AG04449 (cell line): Measurements from ENCODE around the gene PNKD.

Experiments used
- CTCF ChIA-PET: fragments of 350-600 bp; formaldehyde crosslinking; extraction: SDS; loops from one replicate; lab custom pipeline; 2021; ENCODE audit warnings: antibody characterized with exemption; lab: Yijun Ruan, JAX
- POLR2A ChIA-PET: fragments of 400-600, 350-600 bp; formaldehyde crosslinking; extraction: SDS; loops from one replicate; lab custom pipeline; 2020; ENCODE audit warnings: antibody characterized with exemption, inconsistent platforms; lab: Yijun Ruan, JAX
- DNase-seq: peaks from one replicate; pipeline ENCODE4 v3.0.0-alpha.2; 2010; ENCODE audit warnings: low read depth, low spot score
- H3K4me3 ChIP-seq: 2 replicates; pipeline ENCODE4 v1.5.1; 2011; ENCODE audit warnings: low read depth, mild to moderate bottlenecking, control low read depth, low read length
- TF ChIP-seq, protein P1 (sequence below): IDR thresholded peaks from one replicate; pipeline ENCODE4 v1.5.1; 2011; ENCODE audit warnings: mild to moderate bottlenecking, moderate library complexity, low read length, control low read depth, inconsistent platforms; ENCODE audit not compliant: insufficient read depth; ENCODE audit errors: missing control alignments

The PNKD gene

DNA sequence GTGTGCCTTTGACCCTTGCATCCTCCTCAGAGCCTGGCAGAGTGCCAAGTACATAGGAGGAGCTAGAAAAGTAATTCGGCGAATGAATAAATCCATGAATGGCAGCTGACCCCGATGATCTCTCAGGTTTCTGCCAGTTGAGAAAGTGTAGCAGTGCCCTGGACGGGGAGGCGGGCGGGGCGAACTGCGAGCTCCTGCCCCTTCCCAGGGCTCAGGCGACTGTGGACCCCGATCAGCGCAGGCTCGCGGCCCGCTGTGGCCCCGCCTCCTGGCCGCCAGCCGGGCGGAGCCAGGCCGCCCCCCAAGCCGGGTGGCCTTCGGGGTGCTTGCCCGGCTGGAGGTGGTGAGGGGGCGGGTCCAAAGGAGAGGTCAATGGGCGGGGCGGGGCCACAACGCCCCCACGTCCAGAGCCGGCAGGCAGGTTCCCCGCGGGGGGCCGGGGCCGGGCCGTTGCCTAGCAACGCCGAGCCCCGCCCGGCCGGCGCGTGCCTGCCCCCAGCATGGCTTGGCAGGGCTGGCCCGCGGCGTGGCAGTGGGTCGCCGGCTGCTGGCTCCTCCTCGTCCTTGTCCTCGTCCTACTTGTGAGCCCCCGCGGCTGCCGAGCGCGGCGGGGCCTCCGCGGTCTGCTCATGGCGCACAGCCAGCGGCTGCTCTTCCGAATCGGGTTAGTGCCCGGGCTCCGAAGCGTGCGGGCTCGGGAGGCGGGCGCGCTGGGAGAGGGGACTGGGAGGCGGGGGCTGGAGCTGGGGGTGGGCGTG is 52.6 kb downstream of the PNKD start:
- CTCF ChIA-PET, result interaction anchor here (0.9 to 4.5 kb wide), 6 partner anchors 16 to 34 kb away, joined by 3 to 22 read pairs (median 6); partner anchors contain the start of genes CATIP and TMBIM1
- TF ChIP-seq, protein P1, sequence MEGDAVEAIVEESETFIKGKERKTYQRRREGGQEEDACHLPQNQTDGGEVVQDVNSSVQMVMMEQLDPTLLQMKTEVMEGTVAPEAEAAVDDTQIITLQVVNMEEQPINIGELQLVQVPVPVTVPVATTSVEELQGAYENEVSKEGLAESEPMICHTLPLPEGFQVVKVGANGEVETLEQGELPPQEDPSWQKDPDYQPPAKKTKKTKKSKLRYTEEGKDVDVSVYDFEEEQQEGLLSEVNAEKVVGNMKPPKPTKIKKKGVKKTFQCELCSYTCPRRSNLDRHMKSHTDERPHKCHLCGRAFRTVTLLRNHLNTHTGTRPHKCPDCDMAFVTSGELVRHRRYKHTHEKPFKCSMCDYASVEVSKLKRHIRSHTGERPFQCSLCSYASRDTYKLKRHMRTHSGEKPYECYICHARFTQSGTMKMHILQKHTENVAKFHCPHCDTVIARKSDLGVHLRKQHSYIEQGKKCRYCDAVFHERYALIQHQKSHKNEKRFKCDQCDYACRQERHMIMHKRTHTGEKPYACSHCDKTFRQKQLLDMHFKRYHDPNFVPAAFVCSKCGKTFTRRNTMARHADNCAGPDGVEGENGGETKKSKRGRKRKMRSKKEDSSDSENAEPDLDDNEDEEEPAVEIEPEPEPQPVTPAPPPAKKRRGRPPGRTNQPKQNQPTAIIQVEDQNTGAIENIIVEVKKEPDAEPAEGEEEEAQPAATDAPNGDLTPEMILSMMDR, result no peak
- POLR2A ChIA-PET, result interaction anchor here (0.9 kb wide), 1 partner anchor 48 kb away, joined by 3 read pairs; no protein-coding TSS in a partner anchor

GRCh38 chr2:218323526-218324472 is 53.5 kb downstream of the PNKD start:
- no peak for DNase-seq
- POLR2A ChIA-PET, result no interaction called here
- TF ChIP-seq, protein P1, result no peak
- peak overlapping the region; percentile 65 for H3K4me3 ChIP-seq
- CTCF ChIA-PET, result interaction anchor here (1.3 to 4.5 kb wide), 4 partner anchors 17 to 33 kb away, joined by 4 to 22 read pairs (median 14); partner anchors contain the start of gene CATIP

More for the DNA sequence above, 52.6 kb downstream of the PNKD start:
- H3K4me3 ChIP-seq, result peak overlapping the region; percentile 65
- DNase-seq, result no peak

- H3K4me3 ChIP-seq, result no peak overlapping the region
- TF ChIP-seq, protein P1, result no peak
- ChIA-PET POLR2A (no interaction called here), CTCF (interaction anchor here (1.3 to 4.5 kb wide), 4 partner anchors 11 to 36 kb away, joined by 3 to 22 read pairs (median 7); partner anchors contain the start of gene CATIP)
- no peak for DNase-seq
These were observed 55.3 kb downstream of the PNKD start for GRCh38 chr2:218325566-218326160.

- TF ChIP-seq, protein P1, result no peak
- CTCF ChIA-PET, result interaction anchor here (0.7 to 2.6 kb wide), 5 partner anchors 10 to 35 kb away, joined by 3 to 9 read pairs (median 3); partner anchors contain the start of gene CATIP
- POLR2A ChIA-PET, result no interaction called here
- H3K4me3 ChIP-seq, result no peak overlapping the region
- DNase-seq, result no peak
These were observed 56.0 kb downstream of the PNKD start for GRCh38 chr2:218326315-218326714.

- no peak for DNase-seq
- no peak overlapping the region for H3K4me3 ChIP-seq
- POLR2A ChIA-PET, result no interaction called here
- CTCF ChIA-PET, result interaction anchor here (2.6 kb wide), 1 partner anchor 9 kb away, joined by 9 read pairs; no protein-coding TSS in a partner anchor
- TF ChIP-seq, protein P1, result no peak
These were observed 57.3 kb downstream of the PNKD start for GRCh38 chr2:218327451-218328210.
